Stimulated activated naive B cell treated with anti-CD40 and anti-IgM and Interleukin-4, amounts not matched to agents 10 μg/mL and 1 μg/mL and 100 μg/mL, for 72 hours (primary cell): Measurements from ENCODE around the gene FBL.
"Not testable (repeated sequence)": the region's sequence is repeated elsewhere in the genome, so short reads cannot be mapped to it uniquely, and the experiment has no call there.

ENCODE experiments used
- ATAC-seq, 2 donors: fragments of 150-1000 bp; cut with Tn5 transposase; replicated peaks; 2 replicates each; pipeline ENCODE4 v1.10.0; 2021; ENCODE audit warnings: moderate library complexity in 1 of 2
- DNase-seq: peaks from one replicate; pipeline ENCODE4 v3.0.0; 2021
- H3K27ac Mint-ChIP-seq: one replicate; pipeline ENCODE4 v1.8.0; 2022; ENCODE audit warnings: mild to moderate bottlenecking, mixed read lengths
- H3K27me3 Mint-ChIP-seq, 2 donors: one replicate each; pipeline ENCODE4 v1.8.0; 2022; ENCODE audit warnings: mixed read lengths in 2 of 2
- H3K36me3 Mint-ChIP-seq, 2 donors: one replicate each; pipeline ENCODE4 v1.8.0; 2022; ENCODE audit warnings: mixed read lengths in 2 of 2, mild to moderate bottlenecking in 1 of 2
- H3K4me1 Mint-ChIP-seq, 2 donors: one replicate each; pipeline ENCODE4 v1.8.0; 2022; ENCODE audit warnings: mixed read lengths in 2 of 2, mild to moderate bottlenecking in 1 of 2
- H3K4me3 Mint-ChIP-seq, 2 donors: one replicate each; pipeline ENCODE4 v1.8.0; 2022; ENCODE audit warnings: mild to moderate bottlenecking in 2 of 2, mixed read lengths in 2 of 2, moderate library complexity in 1 of 2
- H3K9me3 Mint-ChIP-seq, 2 donors: one replicate each; pipeline ENCODE4 v1.8.0; 2022; ENCODE audit warnings: mixed read lengths in 2 of 2, mild to moderate bottlenecking in 1 of 2

Gene FBL

DNA sequence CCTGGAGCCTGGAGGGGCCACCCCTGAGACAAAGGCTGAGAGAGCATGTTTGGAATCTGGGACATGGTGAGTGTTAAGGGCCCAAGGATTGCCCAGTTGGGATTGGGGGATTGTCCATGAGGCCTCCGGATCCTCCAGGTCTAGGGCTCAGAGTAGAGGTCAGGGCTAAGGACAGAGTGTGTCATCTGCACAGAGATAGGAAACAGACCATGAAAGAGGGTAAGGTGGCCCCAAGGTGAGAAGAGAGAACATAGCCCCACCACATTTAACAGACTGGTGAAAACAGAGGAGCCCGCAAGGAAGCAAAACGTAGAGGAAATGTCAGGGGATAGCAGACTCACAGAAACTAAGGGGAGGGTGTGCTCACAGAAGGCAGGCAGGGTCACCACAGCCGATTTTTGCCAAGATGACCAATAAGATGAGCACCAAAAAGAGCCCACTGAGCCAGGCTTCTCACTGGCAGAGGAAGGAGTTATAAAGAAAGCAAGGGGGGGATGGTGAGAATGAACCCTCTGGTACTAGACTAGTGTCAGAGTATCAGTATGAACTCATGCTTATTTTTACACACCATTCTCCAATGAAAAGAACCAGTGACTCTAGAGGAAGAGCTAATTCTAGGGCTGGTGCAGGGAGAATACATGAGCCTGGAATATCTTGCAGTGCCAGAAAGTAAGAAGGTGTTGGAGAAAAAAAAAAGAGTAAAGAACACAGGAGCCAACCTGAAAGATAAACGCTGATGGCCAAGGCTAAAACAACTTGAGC is 29.7 kb downstream of the FBL start:
- Mint-ChIP-seq H3K4me3 (no peak overlapping the region), H3K27ac (no peak overlapping the region)

DNA sequence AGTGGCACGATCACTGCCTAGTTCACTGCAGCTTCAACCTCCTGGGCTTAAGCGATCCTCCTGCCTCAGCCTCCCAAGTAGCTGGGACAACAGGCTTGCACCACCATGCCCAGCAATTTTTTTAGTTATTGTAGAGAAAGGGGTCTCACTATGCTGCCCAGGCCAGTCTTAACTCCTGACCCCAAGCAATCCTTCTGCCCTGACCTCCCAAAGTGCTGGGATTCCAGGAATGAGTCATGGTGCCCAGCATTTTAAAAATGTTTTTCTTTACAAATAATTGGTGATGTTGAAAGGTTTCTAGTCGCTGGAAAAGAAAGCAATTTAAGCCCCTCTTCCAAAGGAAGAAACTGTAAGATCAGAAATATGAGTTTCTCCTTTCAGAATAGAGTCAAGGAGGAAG is 31.6 kb downstream of the FBL start:
- H3K4me3 Mint-ChIP-seq = no peak overlapping the region
- H3K36me3 Mint-ChIP-seq = peaks cover 25 to 33% of the 10 kb centered on the region in 2 donors
- peaks cover 24% of the 10 kb centered on the region in 2 donors for H3K4me1 Mint-ChIP-seq
- no peak for DNase-seq
- no peak for ATAC-seq
- no peak overlapping the region for H3K27ac Mint-ChIP-seq
- H3K9me3 Mint-ChIP-seq = no peaks in the 10 kb centered on the region
- H3K27me3 Mint-ChIP-seq = no peaks in the 10 kb centered on the region

More for the DNA sequence above, 29.7 kb downstream of the FBL start:
- Mint-ChIP-seq H3K27me3 (no peaks in the 10 kb centered on the region), H3K9me3 (no peaks in the 10 kb centered on the region), H3K4me1 (peaks cover 25 to 32% of the 10 kb centered on the region in 2 donors), H3K36me3 (peaks cover 25 to 37% of the 10 kb centered on the region in 2 donors)
- ATAC-seq (no peak), DNase-seq (no peak)

- not testable (repeated sequence) for ATAC-seq, H3K27me3 Mint-ChIP-seq, H3K9me3 Mint-ChIP-seq, DNase-seq, H3K27ac Mint-ChIP-seq, H3K4me3 Mint-ChIP-seq
- H3K4me1 Mint-ChIP-seq = peaks cover 19% of the 10 kb centered on the region in 2 donors
- H3K36me3 Mint-ChIP-seq = peaks cover 24 to 28% of the 10 kb centered on the region in 2 donors
Measured at GRCh38 chr19:39814111-39814510, 32.1 kb downstream of the FBL start.

- ATAC-seq = no peak
- Mint-ChIP-seq H3K36me3 (peaks cover 21 to 28% of the 10 kb centered on the region in 2 donors), H3K27me3 (peaks cover 0 to 4% of the 10 kb centered on the region in 2 donors), H3K4me1 (peaks cover 12 to 14% of the 10 kb centered on the region in 2 donors), H3K27ac (no peak overlapping the region), H3K9me3 (peaks cover 0 to 1% of the 10 kb centered on the region in 2 donors), H3K4me3 (no peak overlapping the region)
- DNase-seq = no peak
Measured at GRCh38 chr19:39813264-39813993, 32.8 kb downstream of the FBL start.

DNA sequence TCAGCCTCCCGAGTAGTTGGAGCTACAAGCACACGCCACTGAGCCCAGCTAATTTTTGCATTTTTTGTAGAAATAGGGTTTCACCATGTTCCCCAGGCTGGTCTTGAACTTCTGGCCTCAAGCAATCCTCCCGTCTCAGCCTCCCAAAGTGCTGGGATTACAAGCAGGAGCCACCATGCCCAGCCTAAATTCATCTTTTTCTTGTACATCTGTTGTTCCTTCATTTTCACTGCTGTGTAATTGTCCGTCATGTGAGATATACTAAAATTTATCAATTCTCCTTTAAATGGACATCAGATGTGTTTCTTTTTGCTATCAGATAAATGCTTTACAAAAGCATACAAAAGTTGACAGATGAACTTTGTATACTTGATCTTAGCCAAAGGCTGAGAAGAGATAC is 35.1 kb downstream of the FBL start:
- Mint-ChIP-seq H3K36me3 (peaks cover 10 to 12% of the 10 kb centered on the region in 2 donors), H3K27ac (no peak overlapping the region), H3K27me3 (peaks cover under 1 to 12% of the 10 kb centered on the region in 2 donors), H3K4me3 (no peak overlapping the region), H3K9me3 (peaks cover 0 to 4% of the 10 kb centered on the region in 2 donors), H3K4me1 (no peaks in the 10 kb centered on the region)
- DNase-seq (no peak), ATAC-seq (no peak)

GRCh38 chr19:39810424-39810823 is 35.8 kb downstream of the FBL start:
- H3K4me3 Mint-ChIP-seq = no peak overlapping the region

DNA sequence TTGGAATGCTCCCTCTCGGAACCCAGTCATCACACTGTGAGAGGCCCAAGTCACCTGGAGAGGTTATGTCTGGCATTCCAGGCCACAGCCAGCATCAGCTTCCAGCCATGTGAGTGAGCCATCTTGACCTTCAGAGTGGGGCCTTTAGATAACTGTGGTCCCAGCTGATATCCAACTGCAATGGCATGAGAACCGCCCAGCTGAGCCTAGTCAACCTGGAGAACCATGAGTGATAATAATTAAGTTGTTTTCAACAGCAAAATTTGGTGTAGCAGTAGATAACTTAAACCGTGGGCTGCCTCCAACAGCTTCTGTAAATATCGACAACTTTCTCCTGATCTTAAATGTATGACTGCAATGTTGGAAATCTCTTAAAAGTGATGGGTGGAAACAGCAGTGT is 36.8 kb downstream of the FBL start:
- DNase-seq (no peak), ATAC-seq (no peak)
- peaks cover 0 to 4% of the 10 kb centered on the region in 2 donors for H3K9me3 Mint-ChIP-seq
- peaks cover 10 to 25% of the 10 kb centered on the region in 2 donors for H3K27me3 Mint-ChIP-seq
- no peaks in the 10 kb centered on the region for H3K4me1 Mint-ChIP-seq
- H3K36me3 Mint-ChIP-seq = peaks cover 8 to 10% of the 10 kb centered on the region in 2 donors
- H3K4me3 Mint-ChIP-seq = no peak overlapping the region
- H3K27ac Mint-ChIP-seq = no peak overlapping the region

More at GRCh38 chr19:39810424-39810823, 35.8 kb downstream of the FBL start:
- Mint-ChIP-seq H3K4me1 (no peaks in the 10 kb centered on the region), H3K36me3 (peaks cover 8% of the 10 kb centered on the region in 2 donors), H3K27me3 (peaks cover 6 to 19% of the 10 kb centered on the region in 2 donors), H3K27ac (no peak overlapping the region), H3K9me3 (peaks cover 0 to 4% of the 10 kb centered on the region in 2 donors)
- ATAC-seq = no peak
- DNase-seq = no peak

DNA sequence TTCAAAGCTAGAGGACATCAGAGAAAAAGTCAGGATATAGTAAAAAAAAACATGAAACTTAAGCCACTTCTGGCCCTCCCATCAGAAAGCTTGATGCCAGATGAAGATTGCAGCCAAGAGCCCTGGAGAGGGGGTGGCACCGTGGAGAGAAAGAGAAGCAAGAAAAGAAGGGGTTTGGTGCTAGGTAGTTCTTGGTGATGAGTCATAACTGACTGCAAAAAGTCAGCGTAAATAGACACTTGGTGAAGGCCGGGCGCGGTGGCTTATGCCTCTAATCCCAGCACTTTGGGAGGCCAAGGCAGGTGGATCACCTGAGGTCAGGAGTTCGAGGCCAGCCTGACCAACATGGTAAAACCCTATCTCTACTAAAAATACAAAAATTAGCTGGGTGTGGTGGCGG is 37.5 kb downstream of the FBL start:
- ATAC-seq, H3K36me3 Mint-ChIP-seq, H3K4me3 Mint-ChIP-seq, DNase-seq, H3K4me1 Mint-ChIP-seq, H3K27ac Mint-ChIP-seq, H3K9me3 Mint-ChIP-seq: not testable (repeated sequence)
- peaks cover 15 to 30% of the 10 kb centered on the region in 2 donors for H3K27me3 Mint-ChIP-seq

GRCh38 chr19:39807846-39808364 is 38.3 kb downstream of the FBL start:
- H3K4me1 Mint-ChIP-seq = no peaks in the 10 kb centered on the region

DNA sequence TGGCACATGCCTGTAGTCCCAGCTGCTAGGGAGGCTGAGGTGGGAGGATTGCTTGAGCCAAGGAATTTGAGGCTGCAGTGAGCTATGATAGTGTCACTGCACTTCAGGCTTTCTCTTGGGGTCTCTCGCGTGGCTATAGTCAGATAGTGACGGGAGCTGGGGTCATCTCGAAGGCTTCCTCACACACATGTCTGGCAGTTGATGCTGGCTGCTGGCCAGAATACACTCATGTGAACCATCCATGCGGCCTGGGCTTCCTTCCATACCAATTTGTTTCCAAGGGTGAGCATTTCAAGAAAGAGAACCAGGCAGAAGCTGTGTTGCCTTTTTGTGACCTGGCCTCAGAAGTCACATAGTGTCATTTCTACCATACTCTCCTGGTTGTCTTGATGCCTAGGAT is 41.1 kb downstream of the FBL start:
- DNase-seq = no peak
- peaks cover 0 to 4% of the 10 kb centered on the region in 2 donors for H3K9me3 Mint-ChIP-seq
- peaks cover 28 to 54% of the 10 kb centered on the region in 2 donors for H3K27me3 Mint-ChIP-seq
- peaks cover 0 to 5% of the 10 kb centered on the region in 2 donors for H3K36me3 Mint-ChIP-seq
- no peak overlapping the region for H3K4me3 Mint-ChIP-seq
- H3K27ac Mint-ChIP-seq = no peak overlapping the region
- H3K4me1 Mint-ChIP-seq = no peaks in the 10 kb centered on the region
- ATAC-seq = no peak

More at GRCh38 chr19:39807846-39808364, 38.3 kb downstream of the FBL start:
- Mint-ChIP-seq H3K4me3 (no peak overlapping the region), H3K36me3 (peaks cover 4 to 5% of the 10 kb centered on the region in 2 donors), H3K27ac (no peak overlapping the region), H3K9me3 (peaks cover 0 to 4% of the 10 kb centered on the region in 2 donors), H3K27me3 (peaks cover 17 to 33% of the 10 kb centered on the region in 2 donors)
- ATAC-seq (no peak), DNase-seq (no peak)

DNA sequence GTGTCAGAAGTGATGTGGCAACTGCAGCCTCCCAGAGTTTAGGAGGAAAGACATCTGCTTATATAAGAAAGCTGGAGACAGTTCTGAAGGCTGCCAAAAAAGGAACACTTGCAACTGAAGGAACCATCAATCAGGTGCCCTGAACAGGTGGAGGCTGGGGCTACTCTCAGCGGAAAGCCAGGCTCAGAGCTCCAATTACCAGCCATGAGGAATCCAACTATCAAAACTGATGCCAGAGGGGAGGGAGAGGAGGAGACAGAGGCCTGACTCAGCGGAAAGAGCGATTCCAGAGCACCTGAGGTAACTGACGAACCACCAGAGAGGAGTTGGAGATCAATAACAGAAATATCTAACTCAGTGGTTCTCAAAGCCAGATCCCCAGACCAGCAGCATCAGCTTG is 43.2 kb downstream of the FBL start:
- DNase-seq = no peak
- Mint-ChIP-seq H3K9me3 (peaks cover 0 to under 1% of the 10 kb centered on the region in 2 donors), H3K36me3 (peaks cover 0 to 3% of the 10 kb centered on the region in 2 donors), H3K27ac (no peak overlapping the region), H3K4me1 (no peaks in the 10 kb centered on the region), H3K4me3 (no peak overlapping the region), H3K27me3 (peaks cover 28 to 45% of the 10 kb centered on the region in 2 donors)
- no peak for ATAC-seq

- Mint-ChIP-seq H3K9me3 (no peaks in the 10 kb centered on the region), H3K27ac (no peak overlapping the region), H3K4me1 (peaks cover 9 to 17% of the 10 kb centered on the region in 2 donors), H3K27me3 (peaks cover 14 to 39% of the 10 kb centered on the region in 2 donors), H3K36me3 (no peaks in the 10 kb centered on the region), H3K4me3 (no peak overlapping the region)
- ATAC-seq = no peak
- no peak for DNase-seq
Measured at GRCh38 chr19:39797083-39797482, 49.1 kb downstream of the FBL start.

DNA sequence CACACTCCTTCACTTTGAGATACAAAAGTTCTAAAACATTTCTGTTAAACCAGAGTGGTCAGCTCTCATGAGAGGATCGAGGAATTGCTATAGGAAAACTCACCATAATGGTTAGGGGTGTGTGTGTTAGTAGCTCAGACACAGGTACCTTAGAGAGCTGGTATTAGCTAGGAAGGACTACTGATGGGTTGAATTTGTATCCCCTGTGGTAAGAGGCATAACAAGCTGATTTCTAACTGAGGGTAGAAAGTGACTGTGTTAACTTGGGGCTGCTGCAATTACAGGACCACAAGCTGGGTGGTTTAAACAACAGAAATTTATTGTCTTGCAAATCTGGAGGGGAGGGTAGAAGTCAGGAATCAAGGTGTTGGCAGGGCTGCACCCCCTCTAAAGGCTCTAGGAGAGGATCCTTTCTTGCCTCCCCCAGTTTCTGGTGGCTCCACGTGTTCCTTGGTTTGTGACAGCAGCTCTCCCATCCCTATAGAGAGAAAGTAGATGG is 50.1 kb downstream of the FBL start:
- no peaks in the 10 kb centered on the region for H3K9me3 Mint-ChIP-seq
- no peak for DNase-seq

GRCh38 chr19:39795001-39795400 is 51.2 kb downstream of the FBL start:
- peak; percentile 83 to 85 for ATAC-seq
- Mint-ChIP-seq H3K9me3 (no peaks in the 10 kb centered on the region), H3K36me3 (no peaks in the 10 kb centered on the region), H3K27me3 (peaks cover 9 to 22% of the 10 kb centered on the region in 2 donors), H3K4me3 (no peak overlapping the region), H3K27ac (peak overlapping the region; percentile 42), H3K4me1 (peaks cover 9 to 17% of the 10 kb centered on the region in 2 donors)
- peak; percentile 45 for DNase-seq

More for the DNA sequence above, 50.1 kb downstream of the FBL start:
- no peak for ATAC-seq
- Mint-ChIP-seq H3K36me3 (no peaks in the 10 kb centered on the region), H3K4me1 (peaks cover 9 to 17% of the 10 kb centered on the region in 2 donors), H3K27me3 (peaks cover 9 to 29% of the 10 kb centered on the region in 2 donors), H3K4me3 (no peak overlapping the region), H3K27ac (no peak overlapping the region)
